GM11168 (cell line): ENCODE data around the gene TWF2.

Experiments used
- in situ Hi-C: fragments of 300-500 bp; cut with MboI; formaldehyde crosslinking; loops from one replicate; pipeline ENCODE4 v1.12.0; 2022; ENCODE audit warnings: low sequenced_read_pairs; ENCODE audit not compliant: unreplicated experiment

TWF2 gene

GRCh38 chr3:52259448-52259847, 20.5 kb upstream of the TWF2 start:
- in situ Hi-C loops, result no loop called here

GRCh38 chr3:52259035-52259434, 20.1 kb upstream of the TWF2 start:
- in situ Hi-C loops, result no loop called here

GRCh38 chr3:52257911-52258310, 19.0 kb upstream of the TWF2 start:
- in situ Hi-C loops, result no loop called here

DNA sequence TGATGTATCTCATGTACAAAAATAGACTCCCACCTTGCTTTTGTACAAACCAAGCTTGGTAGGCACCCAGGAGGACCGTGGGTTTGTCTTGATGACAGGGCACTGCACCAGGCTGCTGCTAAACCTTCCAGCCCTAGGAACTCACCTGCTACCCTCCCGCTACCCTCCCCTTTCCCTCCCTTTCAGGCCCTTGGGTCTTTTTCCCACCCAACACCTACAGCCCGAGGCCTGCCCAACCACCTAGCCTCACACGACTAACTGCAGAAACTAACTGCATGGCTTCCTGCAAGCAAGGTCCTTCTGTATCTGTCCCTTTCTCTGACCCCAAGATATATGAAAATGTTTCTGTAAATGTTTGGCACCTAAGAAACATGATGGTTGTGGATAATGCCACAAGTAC, 17.7 kb upstream of the TWF2 start:
- in situ Hi-C loops, result no loop called here

DNA sequence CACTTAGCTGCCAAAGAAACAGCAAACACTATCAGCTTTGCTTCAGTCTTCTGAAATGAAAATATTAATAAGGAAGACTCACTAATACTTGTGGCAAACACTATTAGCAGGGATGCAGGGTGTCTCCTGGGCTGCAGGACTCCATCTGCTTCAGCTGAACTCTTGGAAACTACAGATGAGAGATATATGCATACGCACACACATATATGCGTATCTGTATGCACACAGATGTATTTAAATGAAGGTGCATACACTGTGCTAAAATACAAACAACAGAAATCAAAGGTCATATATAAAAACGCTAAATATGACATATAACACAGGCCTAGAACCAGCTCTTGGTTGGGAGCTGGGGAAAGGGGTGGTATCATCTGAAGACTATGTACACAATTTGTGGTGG, 17.2 kb upstream of the TWF2 start:
- in situ Hi-C loops, result no loop called here

DNA sequence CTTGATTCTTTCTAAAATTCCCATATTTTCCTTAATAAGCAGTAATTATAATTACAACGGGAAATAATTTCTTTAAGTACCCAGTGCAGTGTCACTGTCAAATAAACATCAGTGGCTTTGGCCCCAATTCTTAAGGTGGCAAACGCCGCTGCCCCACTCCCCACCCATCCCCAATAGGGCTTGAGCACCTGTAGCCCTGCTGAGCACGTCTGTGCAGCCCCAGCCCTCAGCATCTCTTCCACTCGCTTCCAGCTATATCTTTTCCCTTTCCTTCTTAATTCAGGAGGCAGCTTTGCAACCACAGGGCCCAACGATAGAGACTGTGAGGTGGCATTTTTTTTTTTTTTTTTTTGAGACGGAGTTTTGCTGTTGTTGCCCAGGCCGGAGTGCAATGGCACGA, 15.7 kb upstream of the TWF2 start:
- in situ Hi-C loops, result no loop called here

- in situ Hi-C loops, result no loop called here
Observed at GRCh38 chr3:52253314-52254304, 14.7 kb upstream of the TWF2 start.

- in situ Hi-C loops, result no loop called here
Observed at GRCh38 chr3:52250122-52250521, 11.2 kb upstream of the TWF2 start.

DNA sequence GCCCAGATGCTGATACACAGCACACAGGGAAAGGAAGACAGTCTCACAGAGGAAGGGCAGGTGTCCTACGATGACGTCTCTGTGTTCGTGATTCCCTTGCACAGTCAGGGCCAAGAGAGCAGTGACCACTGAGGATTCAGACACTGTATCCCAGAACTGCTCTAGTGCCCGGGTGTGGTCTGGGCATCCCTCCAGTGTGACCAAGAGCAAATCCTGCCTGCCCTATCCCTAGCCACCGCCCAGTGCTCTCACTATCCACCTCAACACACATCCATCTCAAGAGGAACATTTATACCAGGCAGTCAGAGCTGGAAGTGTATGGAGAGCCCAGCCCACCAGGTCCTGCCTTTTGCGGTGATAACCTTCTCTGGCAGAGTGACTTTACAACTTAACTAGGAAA, 10.7 kb upstream of the TWF2 start:
- in situ Hi-C loops, result no loop called here

GRCh38 chr3:52248816-52249547, 10.0 kb upstream of the TWF2 start:
- in situ Hi-C loops, result no loop called here

DNA sequence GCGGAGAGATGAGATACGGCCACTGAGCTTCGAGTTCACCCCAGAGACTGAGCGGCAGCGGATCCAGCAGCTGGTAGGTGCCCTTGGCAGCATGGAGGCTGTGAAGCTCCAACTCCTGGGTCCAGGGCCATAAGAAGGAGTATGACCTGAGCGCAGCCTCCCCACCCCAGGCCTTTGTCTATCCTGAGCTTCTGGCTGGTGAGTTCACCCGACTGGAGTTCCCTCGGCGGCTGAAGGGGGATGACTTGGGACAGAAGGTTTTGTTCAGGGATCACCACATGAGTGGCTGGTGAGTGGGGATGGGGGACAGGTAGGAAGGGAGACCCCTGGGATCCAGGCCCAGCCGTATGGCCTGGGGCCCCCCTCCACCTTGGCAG, 9.2 kb upstream of the TWF2 start:
- in situ Hi-C loops, result no loop called here

DNA sequence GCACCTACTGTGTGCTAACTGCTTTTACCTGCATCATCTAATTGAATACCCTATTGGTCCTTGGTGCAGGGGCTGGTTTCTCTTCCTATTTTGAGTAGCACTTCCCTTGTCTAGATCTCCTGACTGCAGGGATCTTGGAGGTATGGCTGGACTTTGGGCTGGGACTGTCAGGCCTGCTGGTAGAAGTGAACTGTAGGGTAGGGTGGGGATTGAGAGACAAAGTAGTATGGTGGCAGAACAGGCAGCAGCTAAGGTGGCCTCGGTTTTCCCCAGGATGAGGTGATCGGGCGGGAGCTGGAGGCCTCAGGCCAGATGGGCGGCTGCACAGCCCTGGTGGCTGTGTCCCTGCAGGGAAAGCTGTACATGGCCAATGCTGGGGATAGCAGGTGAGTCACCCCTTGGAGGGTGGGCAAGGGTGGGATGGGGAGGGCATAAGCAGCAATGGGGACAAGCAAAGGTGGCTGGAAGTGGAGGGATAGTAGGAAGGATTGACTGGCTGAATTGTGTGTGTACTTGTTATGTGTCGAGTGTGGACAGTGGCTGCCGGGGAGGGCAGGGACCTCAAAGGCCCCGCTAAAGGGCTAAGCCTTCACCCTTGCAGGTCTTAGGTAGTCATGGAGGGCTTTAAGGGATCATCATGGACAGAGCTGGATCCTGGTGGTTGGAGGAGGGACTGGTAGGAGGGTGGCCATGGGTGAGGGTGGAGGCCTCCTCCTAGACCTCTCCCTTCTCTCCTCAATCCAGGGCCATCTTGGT, 8.6 kb upstream of the TWF2 start:
- in situ Hi-C loops, result no loop called here

DNA sequence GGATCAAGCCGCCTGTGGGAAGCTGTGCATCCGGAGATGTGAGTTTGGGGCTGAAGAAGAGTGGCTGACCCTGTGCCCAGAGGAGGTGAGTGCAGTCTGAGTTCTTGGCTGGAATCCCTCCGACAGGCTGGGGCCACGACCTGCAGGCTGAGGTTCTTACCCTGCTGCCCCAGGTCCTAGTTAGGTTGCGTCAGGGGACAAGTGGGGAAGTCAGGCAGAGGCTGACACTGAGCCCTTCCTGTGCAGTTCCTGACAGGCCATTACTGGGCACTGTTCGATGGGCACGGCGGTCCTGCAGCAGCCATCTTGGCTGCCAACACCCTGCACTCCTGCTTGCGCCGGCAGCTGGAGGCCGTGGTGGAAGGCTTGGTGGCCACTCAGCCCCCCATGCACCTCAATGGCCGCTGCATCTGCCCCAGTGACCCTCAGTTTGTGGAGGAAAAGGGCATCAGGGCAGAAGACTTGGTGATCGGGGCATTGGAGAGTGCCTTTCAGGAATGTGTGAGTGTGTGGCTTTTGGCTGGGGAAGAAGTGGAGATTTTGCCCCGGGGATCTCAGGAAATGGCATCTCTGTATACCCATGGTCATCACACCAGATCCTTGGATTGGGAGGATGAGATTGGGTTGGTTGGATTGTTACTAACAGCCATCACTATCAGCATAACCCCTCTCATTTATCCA, 7.9 kb upstream of the TWF2 start:
- in situ Hi-C loops, result no loop called here

- in situ Hi-C loops, result no loop called here
Observed at GRCh38 chr3:52246264-52246620, 7.3 kb upstream of the TWF2 start.

DNA sequence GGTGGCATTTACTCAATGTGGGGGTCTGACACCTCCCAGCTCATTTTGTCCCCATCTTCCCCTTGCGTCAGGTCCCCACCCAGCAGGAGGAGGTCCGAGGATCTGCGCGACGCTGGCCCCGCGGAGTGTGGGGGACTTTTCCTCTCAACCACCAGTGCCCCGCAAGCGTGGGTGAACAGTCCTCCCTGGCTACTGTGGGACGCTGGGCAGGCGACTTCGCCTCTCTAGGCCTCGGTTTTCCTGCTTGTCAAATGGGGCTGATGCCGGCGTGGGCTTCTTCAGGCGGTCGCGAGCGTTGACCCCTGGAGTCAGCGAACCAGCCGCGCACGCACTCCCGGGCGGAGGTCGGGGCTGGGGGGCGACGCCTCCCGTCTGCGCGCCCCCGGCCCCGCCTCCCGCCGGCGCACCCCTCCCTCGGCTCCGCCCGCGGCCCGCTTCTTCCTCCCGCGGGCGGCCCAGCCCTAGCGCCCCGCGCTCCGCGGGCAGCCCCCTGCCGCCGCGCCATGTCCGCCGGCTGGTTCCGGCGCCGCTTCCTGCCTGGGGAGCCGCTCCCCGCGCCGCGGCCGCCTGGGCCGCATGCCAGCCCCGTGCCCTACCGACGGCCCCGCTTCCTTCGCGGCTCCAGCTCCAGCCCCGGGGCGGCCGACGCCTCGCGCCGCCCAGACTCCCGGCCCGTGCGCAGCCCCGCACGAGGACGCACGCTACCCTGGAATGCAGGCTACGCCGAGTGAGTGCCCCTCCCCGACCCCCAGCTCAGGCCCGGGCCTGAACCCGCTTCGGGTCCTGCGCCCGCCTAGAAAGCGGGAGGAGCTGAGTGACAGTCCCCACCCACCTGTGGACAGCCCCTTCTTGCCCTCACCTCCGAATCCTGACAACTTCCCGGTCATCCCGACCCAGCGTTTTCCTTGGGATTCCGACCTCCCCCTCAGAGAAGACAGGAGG, 6.6 kb upstream of the TWF2 start, which contains the start of gene PPM1M:
PPM1M (plus strand) TSS at position 438 of the 942 bp plus-strand sequence; CDS start at position 504, 66 bp downstream.
- in situ Hi-C loops, result no loop called here

GRCh38 chr3:52243791-52244628, 5.1 kb upstream of the TWF2 start:
- in situ Hi-C loops, result no loop called here

DNA sequence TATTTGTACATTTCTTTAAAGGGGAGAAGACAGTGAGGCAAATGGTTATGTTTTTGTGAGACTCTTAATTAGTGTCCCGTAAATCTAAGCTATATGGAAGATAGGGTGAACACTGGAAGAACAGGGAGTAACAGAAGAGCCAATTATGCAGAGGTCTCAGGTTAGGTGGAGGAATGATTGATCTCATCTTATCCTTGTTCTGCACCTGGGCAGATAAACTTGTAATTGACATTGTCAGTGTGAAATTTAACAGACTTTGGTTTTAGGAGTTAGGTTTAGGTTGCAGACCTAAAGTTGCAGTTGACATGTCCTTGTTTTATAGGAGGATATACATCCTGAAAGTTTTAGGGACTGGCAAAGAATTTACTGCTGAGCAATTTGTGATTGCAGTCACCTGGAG, 3.1 kb upstream of the TWF2 start:
- in situ Hi-C loops, result no loop called here

DNA sequence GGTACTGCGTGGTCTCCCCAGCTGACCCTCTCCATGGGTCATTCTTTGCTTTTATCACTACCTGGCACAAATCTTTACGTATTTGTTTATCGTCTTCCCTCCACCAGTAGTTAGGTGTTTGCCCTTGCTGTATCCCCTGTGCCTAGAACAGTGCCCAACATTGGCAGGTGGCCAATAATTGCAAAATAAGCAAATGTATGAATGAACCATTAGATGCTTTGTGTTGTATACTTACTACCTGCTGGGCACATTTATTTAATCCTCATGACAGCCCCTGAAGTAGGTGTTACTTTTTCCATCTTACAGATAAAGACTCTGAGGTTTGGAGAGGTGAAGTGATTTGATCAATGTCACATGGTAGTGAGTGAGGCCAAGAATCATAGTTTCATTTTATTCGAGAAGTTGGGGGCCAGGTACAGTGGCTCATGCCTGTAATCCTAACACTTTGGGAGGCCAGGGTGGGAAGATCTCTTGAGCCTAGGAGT, 2.0 kb upstream of the TWF2 start:
- in situ Hi-C loops, result no loop called here
